ENCODE results near the gene TSPAN1.

GRCh38 chr1:46150085-46150484 lies 24.8 kb upstream of the TSPAN1 start:
- no peak for TF ChIP-seq CTCF (IDR thresholded peaks at IDR 0.05)
- TF ChIP-seq POLR2A (IDR thresholded peaks at IDR 0.05) = no peak

All from adrenal gland (tissue), 5 donors.